ENCODE results near the gene CFHR5. TPM values are rescaled to one million over a fixed set of nuclear protein-coding genes. Genes with fewer than 3 reads are reported as not detected.
A peak's percentile ranks its signal among the peaks of the same experiment; 100 is the strongest.

CFHR5 gene
- total and polyA plus RNA-seq, 2 of the 4 experiments (the other 2 are of a cell fraction) = not detected

DNA sequence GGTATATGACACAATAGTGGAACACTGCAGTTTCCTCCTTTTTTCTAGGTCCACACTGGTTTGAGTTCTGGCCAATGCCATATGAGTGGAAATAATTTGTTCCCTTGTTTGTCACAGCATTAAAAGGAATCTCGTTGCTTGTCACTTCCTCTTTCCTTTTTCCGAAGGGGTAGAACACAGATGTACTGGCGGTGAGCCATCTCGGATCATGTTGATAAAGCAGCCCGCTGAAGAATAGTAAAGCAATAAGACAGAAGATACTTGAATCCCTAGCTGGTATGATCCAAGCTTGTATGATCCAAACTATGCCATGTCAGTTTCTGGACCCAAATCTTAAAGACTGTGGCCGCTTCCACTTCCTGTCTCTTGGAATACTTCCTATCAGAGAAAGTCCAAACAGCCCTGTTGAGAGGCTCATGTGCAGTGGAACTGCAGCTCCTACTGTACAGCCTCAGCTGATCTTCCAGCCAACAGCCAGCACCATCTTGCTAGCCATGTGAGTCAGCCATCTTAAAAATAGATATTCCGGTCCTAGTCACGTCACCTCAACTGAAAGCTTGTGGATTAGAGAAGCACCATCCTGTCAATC lies 40.3 kb downstream of the CFHR5 start:
- H3K27me3 ChIP-seq (ENCODE audit: control insufficient read depth, insufficient read depth, low read length) = no peaks in the 10 kb centered on the region
- no peak overlapping the region for H3K18ac ChIP-seq (ENCODE audit: low read depth, low read length)
- dilution Hi-C loops (cut with HindIII; ENCODE audit: low sequenced_read_pairs, unreplicated experiment) = no loop called here
- H3K56ac ChIP-seq (ENCODE audit: extremely low read depth, insufficient read depth, low read length) = no peak overlapping the region
- POLR2A ChIA-PET (ENCODE audit: unreplicated experiment) = no interaction called here
- no peak overlapping the region for H3K4ac ChIP-seq (ENCODE audit: low read depth, low read length)
- intact Hi-C loops (cut with micrococcal nuclease) = no loop called here
- H3K4me3 ChIP-seq (ENCODE audit: insufficient read depth, low read depth, low read length) = no peak overlapping the region
- H3K9ac ChIP-seq (ENCODE audit: low read depth, low read length) = no peak overlapping the region
- H2BK20ac ChIP-seq (ENCODE audit: low read depth, low read length) = no peak overlapping the region
- no peaks in the 10 kb centered on the region for H3K9me3 ChIP-seq (ENCODE audit: control insufficient read depth, insufficient read depth, low read length)
- no peak overlapping the region for H2AK9ac ChIP-seq (replicated peaks; ENCODE audit: low read depth, low read length, poor library complexity)
- H4K8ac ChIP-seq (ENCODE audit: low read depth in 2 of 2, low read length in 2 of 2) = no peak overlapping the region
- no peak overlapping the region for H3K27ac ChIP-seq (ENCODE audit: insufficient read depth, low read length)
- BruUV-seq (replicated peaks) = no TSS peak
- no peak overlapping the region for H3K4me2 ChIP-seq (ENCODE audit: low read depth, low read length)
- DNase-seq (no peak), ATAC-seq (ENCODE audit: low read depth) (no peak)
- H2BK120ac ChIP-seq (ENCODE audit: low read depth, low read length) = no peak overlapping the region
- H4K20me1 ChIP-seq (ENCODE audit: insufficient read depth, low read length) = no peaks in the 10 kb centered on the region
- no peaks in the 10 kb centered on the region for H3K79me1 ChIP-seq (ENCODE audit: low read depth in 1 of 2, low read length in 2 of 2)
- H2BK15ac ChIP-seq (ENCODE audit: low read depth, low read length) = no peak overlapping the region
- in situ Hi-C loops (cut with MboI; ENCODE audit: low sequenced_read_pairs) = no loop called here
- H3K14ac ChIP-seq (replicated peaks; ENCODE audit: low read depth, low read length) = no peak overlapping the region
- H3K9me1 ChIP-seq (ENCODE audit: insufficient read depth, low read length) = no peaks in the 10 kb centered on the region
- H3K23ac ChIP-seq (ENCODE audit: low read depth, low read length) = no peak overlapping the region
- H4K91ac ChIP-seq (ENCODE audit: insufficient read depth, low read depth, low read length) = no peak overlapping the region
- no peaks in the 10 kb centered on the region for H3K4me1 ChIP-seq (ENCODE audit: control insufficient read depth, insufficient read depth, low read length)
- no peak overlapping the region for H2AK5ac ChIP-seq (ENCODE audit: low read depth, low read length)
- no peak overlapping the region for H2BK5ac ChIP-seq (ENCODE audit: low read depth, low read length, poor library complexity, severe bottlenecking)
- 100% methylated on average over 3 of the region's 8 CpGs; no CpG with 5 or more reads in 1 of the 2 experiments for WGBS, 2 experiments (ENCODE audit: extremely low coverage in 2 of 2, insufficient read length in 1 of 2)
- CTCF ChIA-PET = interaction anchor here (0.6 kb wide), 1 partner anchor 26 kb away, joined by 3 read pairs; no protein-coding TSS in a partner anchor
- no peak for TF ChIP-seq MAFK (IDR thresholded peaks at IDR 0.05; ENCODE audit: low read depth, low read length)
- TF ChIP-seq POLR2A (IDR thresholded peaks at IDR 0.05; ENCODE audit: low read depth, low read length) = no peak
- TF ChIP-seq, protein P1, sequence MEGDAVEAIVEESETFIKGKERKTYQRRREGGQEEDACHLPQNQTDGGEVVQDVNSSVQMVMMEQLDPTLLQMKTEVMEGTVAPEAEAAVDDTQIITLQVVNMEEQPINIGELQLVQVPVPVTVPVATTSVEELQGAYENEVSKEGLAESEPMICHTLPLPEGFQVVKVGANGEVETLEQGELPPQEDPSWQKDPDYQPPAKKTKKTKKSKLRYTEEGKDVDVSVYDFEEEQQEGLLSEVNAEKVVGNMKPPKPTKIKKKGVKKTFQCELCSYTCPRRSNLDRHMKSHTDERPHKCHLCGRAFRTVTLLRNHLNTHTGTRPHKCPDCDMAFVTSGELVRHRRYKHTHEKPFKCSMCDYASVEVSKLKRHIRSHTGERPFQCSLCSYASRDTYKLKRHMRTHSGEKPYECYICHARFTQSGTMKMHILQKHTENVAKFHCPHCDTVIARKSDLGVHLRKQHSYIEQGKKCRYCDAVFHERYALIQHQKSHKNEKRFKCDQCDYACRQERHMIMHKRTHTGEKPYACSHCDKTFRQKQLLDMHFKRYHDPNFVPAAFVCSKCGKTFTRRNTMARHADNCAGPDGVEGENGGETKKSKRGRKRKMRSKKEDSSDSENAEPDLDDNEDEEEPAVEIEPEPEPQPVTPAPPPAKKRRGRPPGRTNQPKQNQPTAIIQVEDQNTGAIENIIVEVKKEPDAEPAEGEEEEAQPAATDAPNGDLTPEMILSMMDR (conservative IDR thresholded peaks at IDR 0.05; ENCODE audit: low read depth, low read length) = no peak
- TF ChIP-seq CHD1 (IDR thresholded peaks at IDR 0.05; ENCODE audit: low read depth, low read length) = no peak
- no peak for TF ChIP-seq FOS (IDR thresholded peaks at IDR 0.05; ENCODE audit: low read depth, low read length)
- TF ChIP-seq RAD21 (IDR thresholded peaks at IDR 0.05; ENCODE audit: low read length) = no peak
- no peak for TF ChIP-seq CEBPB (IDR thresholded peaks at IDR 0.05; ENCODE audit: low read depth, low read length)
- TF ChIP-seq NFE2L2 (IDR thresholded peaks at IDR 0.05; ENCODE audit: low read depth, low read length) = no peak
- TF ChIP-seq, protein P2, sequence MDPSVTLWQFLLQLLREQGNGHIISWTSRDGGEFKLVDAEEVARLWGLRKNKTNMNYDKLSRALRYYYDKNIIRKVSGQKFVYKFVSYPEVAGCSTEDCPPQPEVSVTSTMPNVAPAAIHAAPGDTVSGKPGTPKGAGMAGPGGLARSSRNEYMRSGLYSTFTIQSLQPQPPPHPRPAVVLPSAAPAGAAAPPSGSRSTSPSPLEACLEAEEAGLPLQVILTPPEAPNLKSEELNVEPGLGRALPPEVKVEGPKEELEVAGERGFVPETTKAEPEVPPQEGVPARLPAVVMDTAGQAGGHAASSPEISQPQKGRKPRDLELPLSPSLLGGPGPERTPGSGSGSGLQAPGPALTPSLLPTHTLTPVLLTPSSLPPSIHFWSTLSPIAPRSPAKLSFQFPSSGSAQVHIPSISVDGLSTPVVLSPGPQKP (IDR thresholded peaks at IDR 0.05; ENCODE audit: borderline replicate concordance, low read depth, low read length) = no peak
- TF ChIP-seq MAZ (IDR thresholded peaks at IDR 0.05; ENCODE audit: borderline replicate concordance, low read depth, low read length) = no peak
- no peak for TF ChIP-seq RCOR1 (IDR thresholded peaks at IDR 0.05; ENCODE audit: insufficient replicate concordance, low read length)
- no peak for TF ChIP-seq SMC3 (IDR thresholded peaks at IDR 0.05; ENCODE audit: low read depth, low read length)
- no peak for TF ChIP-seq MXI1 (IDR thresholded peaks at IDR 0.05; ENCODE audit: borderline replicate concordance, low read depth, low read length)
- no peak for TF ChIP-seq RFX5 (IDR thresholded peaks at IDR 0.05; ENCODE audit: low read depth, low read length)
- no peak for TF ChIP-seq BHLHE40 (IDR thresholded peaks at IDR 0.05; ENCODE audit: low read depth, low read length)
- TF ChIP-seq, protein P3, sequence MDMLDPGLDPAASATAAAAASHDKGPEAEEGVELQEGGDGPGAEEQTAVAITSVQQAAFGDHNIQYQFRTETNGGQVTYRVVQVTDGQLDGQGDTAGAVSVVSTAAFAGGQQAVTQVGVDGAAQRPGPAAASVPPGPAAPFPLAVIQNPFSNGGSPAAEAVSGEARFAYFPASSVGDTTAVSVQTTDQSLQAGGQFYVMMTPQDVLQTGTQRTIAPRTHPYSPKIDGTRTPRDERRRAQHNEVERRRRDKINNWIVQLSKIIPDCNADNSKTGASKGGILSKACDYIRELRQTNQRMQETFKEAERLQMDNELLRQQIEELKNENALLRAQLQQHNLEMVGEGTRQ (IDR thresholded peaks at IDR 0.05; ENCODE audit: low read depth, low read length) = no peak
- H3K36me3 ChIP-seq (ENCODE audit: control insufficient read depth, insufficient read depth, low read length) = no peaks in the 10 kb centered on the region
- no peak overlapping the region for H4K5ac ChIP-seq (ENCODE audit: low read depth, low read length)
- peak overlapping the region; percentile 68 for H2AFZ ChIP-seq (replicated peaks; ENCODE audit: low read length, poor library complexity)
